Measurements from ENCODE around the gene AUTS2.

Gene AUTS2

DNA sequence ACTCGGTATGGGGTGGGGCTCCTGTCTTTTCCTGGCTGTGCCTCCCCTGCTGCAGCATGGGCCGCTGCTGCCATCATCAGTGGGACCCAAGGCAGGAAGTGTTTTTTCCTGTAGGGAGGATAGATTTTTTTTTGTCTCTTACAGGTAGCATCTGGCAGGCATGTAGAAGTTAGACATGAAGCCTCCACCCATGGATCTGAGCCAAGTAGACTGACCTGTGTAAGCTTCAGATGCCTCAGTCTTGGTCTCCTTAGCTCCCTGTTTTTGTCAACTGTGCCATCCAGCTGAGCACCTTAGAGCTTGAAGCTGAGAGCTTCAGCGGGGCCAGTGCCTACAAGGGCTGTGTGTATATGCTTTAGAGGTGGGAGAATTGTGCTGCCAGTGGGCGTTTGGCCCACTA, 93.5 kb downstream of the AUTS2 start:
- H3K4me3 ChIP-seq (ENCODE audit: low read length): no peak overlapping the region
- no peaks in the 10 kb centered on the region for H3K27me3 ChIP-seq (ENCODE audit: insufficient read depth, low read length)
- peaks cover 9% of the 10 kb centered on the region for H3K4me1 ChIP-seq (ENCODE audit: insufficient read depth, low read length)
- no peak overlapping the region for H3K9ac ChIP-seq (ENCODE audit: low read depth, low read length)
- no peaks in the 10 kb centered on the region for H3K9me3 ChIP-seq (ENCODE audit: insufficient read depth, low read depth, low read length)
- 94% methylated on average over 4 of the region's 4 CpGs for WGBS
- H3K27ac ChIP-seq (ENCODE audit: low read depth, low read length): no peak overlapping the region
- no peaks in the 10 kb centered on the region for H3K36me3 ChIP-seq (ENCODE audit: insufficient read depth, low read length)

GRCh38 chr7:69692611-69693010, 94.3 kb downstream of the AUTS2 start:
- Histone ChIP-seq H3K27me3 (ENCODE audit: insufficient read depth, low read length) (no peaks in the 10 kb centered on the region), H3K9me3 (ENCODE audit: insufficient read depth, low read depth, low read length) (no peaks in the 10 kb centered on the region), H3K9ac (ENCODE audit: low read depth, low read length) (no peak overlapping the region), H3K27ac (ENCODE audit: low read depth, low read length) (no peak overlapping the region), H3K4me1 (ENCODE audit: insufficient read depth, low read length) (peaks cover 9% of the 10 kb centered on the region), H3K36me3 (ENCODE audit: insufficient read depth, low read length) (no peaks in the 10 kb centered on the region), H3K4me3 (ENCODE audit: low read length) (no peak overlapping the region)
- 88% methylated on average over 3 of the region's 3 CpGs for WGBS

- WGBS: 97% methylated on average over 1 of the region's 1 CpG
- Histone ChIP-seq H3K4me1 (ENCODE audit: insufficient read depth, low read length) (peaks cover 9% of the 10 kb centered on the region), H3K36me3 (ENCODE audit: insufficient read depth, low read length) (no peaks in the 10 kb centered on the region), H3K9me3 (ENCODE audit: insufficient read depth, low read depth, low read length) (no peaks in the 10 kb centered on the region), H3K9ac (ENCODE audit: low read depth, low read length) (no peak overlapping the region), H3K27ac (ENCODE audit: low read depth, low read length) (no peak overlapping the region), H3K4me3 (ENCODE audit: low read length) (no peak overlapping the region), H3K27me3 (ENCODE audit: insufficient read depth, low read length) (no peaks in the 10 kb centered on the region)
Observed at GRCh38 chr7:69693042-69693441, 94.8 kb downstream of the AUTS2 start.

GRCh38 chr7:69696054-69696591, 97.8 kb downstream of the AUTS2 start:
- Histone ChIP-seq H3K9ac (ENCODE audit: low read depth, low read length) (no peak overlapping the region), H3K27ac (ENCODE audit: low read depth, low read length) (no peak overlapping the region), H3K4me3 (ENCODE audit: low read length) (no peak overlapping the region), H3K36me3 (ENCODE audit: insufficient read depth, low read length) (no peaks in the 10 kb centered on the region), H3K27me3 (ENCODE audit: insufficient read depth, low read length) (no peaks in the 10 kb centered on the region), H3K9me3 (ENCODE audit: insufficient read depth, low read depth, low read length) (no peaks in the 10 kb centered on the region), H3K4me1 (ENCODE audit: insufficient read depth, low read length) (peaks cover 9% of the 10 kb centered on the region)
- WGBS: 67% methylated on average over 7 of the region's 7 CpGs

GRCh38 chr7:69696686-69697685, 98.7 kb downstream of the AUTS2 start:
- H3K9ac ChIP-seq (ENCODE audit: low read depth, low read length): no peak overlapping the region
- no peaks in the 10 kb centered on the region for H3K9me3 ChIP-seq (ENCODE audit: insufficient read depth, low read depth, low read length)
- no peaks in the 10 kb centered on the region for H3K27me3 ChIP-seq (ENCODE audit: insufficient read depth, low read length)
- H3K27ac ChIP-seq (ENCODE audit: low read depth, low read length): no peak overlapping the region
- no peak overlapping the region for H3K4me3 ChIP-seq (ENCODE audit: low read length)
- peaks cover 9% of the 10 kb centered on the region for H3K4me1 ChIP-seq (ENCODE audit: insufficient read depth, low read length)
- 70% methylated on average over 5 of the region's 5 CpGs for WGBS
- no peaks in the 10 kb centered on the region for H3K36me3 ChIP-seq (ENCODE audit: insufficient read depth, low read length)

DNA sequence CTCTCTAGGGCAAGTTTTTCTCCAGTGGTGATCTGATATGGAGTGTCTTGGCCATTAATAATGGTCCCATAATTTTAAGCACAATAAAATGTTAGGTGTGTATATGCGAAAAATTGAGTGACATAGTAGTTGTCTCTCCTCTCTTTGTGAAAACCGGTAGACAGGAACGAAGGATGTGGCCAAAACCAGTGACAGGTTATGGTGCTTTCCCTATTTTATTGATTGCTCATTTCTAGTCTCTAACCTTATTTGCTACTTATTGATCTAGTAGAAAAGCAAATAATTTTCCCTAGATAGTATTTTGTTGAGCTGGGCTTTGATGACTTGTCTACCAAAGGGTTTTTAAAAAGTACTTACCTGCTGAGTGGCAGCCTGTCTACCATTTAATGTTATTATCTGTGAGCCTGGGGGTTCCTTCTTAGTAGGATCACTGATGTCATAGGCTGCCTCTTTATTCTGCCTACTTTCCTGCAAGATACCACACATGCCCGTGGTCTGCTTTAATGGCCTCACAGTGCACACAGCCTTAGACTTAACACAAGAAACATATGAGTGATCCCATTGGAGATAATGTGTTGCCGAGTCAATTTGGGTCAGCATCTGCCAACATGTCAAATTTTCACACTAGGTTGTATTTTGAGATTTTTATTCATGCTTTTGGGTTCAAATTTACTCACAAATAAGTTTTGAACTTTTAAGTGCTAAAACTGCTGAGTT, 100.0 kb downstream of the AUTS2 start:
- H3K4me1 ChIP-seq (ENCODE audit: insufficient read depth, low read length): peaks cover 9% of the 10 kb centered on the region

GRCh38 chr7:69699931-69700330, 101.7 kb downstream of the AUTS2 start:
- Histone ChIP-seq H3K4me1 (ENCODE audit: insufficient read depth, low read length) (peaks cover 9% of the 10 kb centered on the region), H3K9me3 (ENCODE audit: insufficient read depth, low read depth, low read length) (no peaks in the 10 kb centered on the region), H3K27ac (ENCODE audit: low read depth, low read length) (no peak overlapping the region), H3K9ac (ENCODE audit: low read depth, low read length) (no peak overlapping the region), H3K4me3 (ENCODE audit: low read length) (no peak overlapping the region), H3K27me3 (ENCODE audit: insufficient read depth, low read length) (no peaks in the 10 kb centered on the region), H3K36me3 (ENCODE audit: insufficient read depth, low read length) (no peaks in the 10 kb centered on the region)
- WGBS: 98% methylated on average over 2 of the region's 2 CpGs

More for the DNA sequence above, 100.0 kb downstream of the AUTS2 start:
- Histone ChIP-seq H3K9me3 (ENCODE audit: insufficient read depth, low read depth, low read length) (no peaks in the 10 kb centered on the region), H3K9ac (ENCODE audit: low read depth, low read length) (no peak overlapping the region), H3K4me3 (ENCODE audit: low read length) (no peak overlapping the region), H3K27ac (ENCODE audit: low read depth, low read length) (no peak overlapping the region), H3K36me3 (ENCODE audit: insufficient read depth, low read length) (no peaks in the 10 kb centered on the region), H3K27me3 (ENCODE audit: insufficient read depth, low read length) (no peaks in the 10 kb centered on the region)
- 93% methylated on average over 5 of the region's 5 CpGs for WGBS

GRCh38 chr7:69700331-69700730, 102.1 kb downstream of the AUTS2 start:
- no peaks in the 10 kb centered on the region for H3K27me3 ChIP-seq (ENCODE audit: insufficient read depth, low read length)
- WGBS: 89% methylated on average over 3 of the region's 3 CpGs
- H3K27ac ChIP-seq (ENCODE audit: low read depth, low read length): no peak overlapping the region
- H3K9ac ChIP-seq (ENCODE audit: low read depth, low read length): no peak overlapping the region
- no peak overlapping the region for H3K4me3 ChIP-seq (ENCODE audit: low read length)
- no peaks in the 10 kb centered on the region for H3K9me3 ChIP-seq (ENCODE audit: insufficient read depth, low read depth, low read length)
- H3K4me1 ChIP-seq (ENCODE audit: insufficient read depth, low read length): peaks cover 9% of the 10 kb centered on the region
- H3K36me3 ChIP-seq (ENCODE audit: insufficient read depth, low read length): no peaks in the 10 kb centered on the region

- no peak overlapping the region for H3K9ac ChIP-seq (ENCODE audit: low read depth, low read length)
- H3K27ac ChIP-seq (ENCODE audit: low read depth, low read length): no peak overlapping the region
- H3K9me3 ChIP-seq (ENCODE audit: insufficient read depth, low read depth, low read length): no peaks in the 10 kb centered on the region
- no peak overlapping the region for H3K4me3 ChIP-seq (ENCODE audit: low read length)
- H3K27me3 ChIP-seq (ENCODE audit: insufficient read depth, low read length): no peaks in the 10 kb centered on the region
- H3K36me3 ChIP-seq (ENCODE audit: insufficient read depth, low read length): no peaks in the 10 kb centered on the region
- peaks cover 8% of the 10 kb centered on the region for H3K4me1 ChIP-seq (ENCODE audit: insufficient read depth, low read length)
- 87% methylated on average over 5 of the region's 5 CpGs for WGBS
Observed at GRCh38 chr7:69701288-69701687, 103.0 kb downstream of the AUTS2 start.

DNA sequence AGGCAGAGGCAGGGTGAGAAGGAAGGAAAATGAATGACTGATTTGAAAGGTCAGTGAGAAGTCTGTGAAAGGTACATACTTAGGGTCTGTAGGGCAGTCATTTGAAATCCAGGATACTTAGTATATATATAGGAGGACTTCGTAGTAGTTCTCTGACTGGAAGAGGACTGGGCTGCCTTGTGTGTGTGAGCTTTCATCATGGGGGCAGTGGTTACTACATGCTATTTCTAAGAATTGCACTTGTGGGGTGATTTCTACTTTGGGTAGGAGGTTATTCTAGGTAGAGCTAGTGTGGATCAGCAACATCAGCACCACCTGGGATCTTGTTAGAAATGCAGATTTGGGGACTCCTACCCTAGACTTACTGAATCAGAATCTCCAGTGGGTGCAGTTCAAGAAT, 104.1 kb downstream of the AUTS2 start:
- H3K36me3 ChIP-seq (ENCODE audit: insufficient read depth, low read length): no peaks in the 10 kb centered on the region
- 91% methylated on average over 1 of the region's 1 CpG for WGBS
- no peak overlapping the region for H3K4me3 ChIP-seq (ENCODE audit: low read length)
- H3K9me3 ChIP-seq (ENCODE audit: insufficient read depth, low read depth, low read length): no peaks in the 10 kb centered on the region
- H3K27ac ChIP-seq (ENCODE audit: low read depth, low read length): no peak overlapping the region
- H3K27me3 ChIP-seq (ENCODE audit: insufficient read depth, low read length): no peaks in the 10 kb centered on the region
- no peak overlapping the region for H3K9ac ChIP-seq (ENCODE audit: low read depth, low read length)
- peaks cover 13% of the 10 kb centered on the region for H3K4me1 ChIP-seq (ENCODE audit: insufficient read depth, low read length)

DNA sequence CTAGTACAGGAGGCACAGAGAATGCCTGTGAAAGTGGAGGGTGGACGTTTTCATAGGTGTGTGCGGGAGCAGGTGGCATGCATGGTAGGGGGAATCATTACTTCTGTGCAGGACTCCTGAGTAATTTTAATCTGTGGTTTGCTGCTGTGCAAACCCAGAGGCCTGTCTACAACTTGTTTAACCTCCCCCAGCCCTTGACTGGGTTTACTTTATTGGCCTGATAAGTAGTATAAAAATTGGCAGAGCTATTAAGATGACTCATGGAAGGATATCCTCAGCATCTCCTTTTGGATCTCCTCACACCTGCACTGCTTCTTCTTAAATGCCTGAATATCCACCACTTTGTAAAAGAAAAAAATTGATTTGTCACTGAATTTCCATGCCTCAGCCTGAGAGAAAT, 104.8 kb downstream of the AUTS2 start:
- no peak overlapping the region for H3K27ac ChIP-seq (ENCODE audit: low read depth, low read length)

More for the DNA sequence above, 104.8 kb downstream of the AUTS2 start:
- Histone ChIP-seq H3K36me3 (ENCODE audit: insufficient read depth, low read length) (no peaks in the 10 kb centered on the region), H3K27me3 (ENCODE audit: insufficient read depth, low read length) (no peaks in the 10 kb centered on the region), H3K4me3 (ENCODE audit: low read length) (no peak overlapping the region), H3K4me1 (ENCODE audit: insufficient read depth, low read length) (peaks cover 13% of the 10 kb centered on the region), H3K9ac (ENCODE audit: low read depth, low read length) (no peak overlapping the region), H3K9me3 (ENCODE audit: insufficient read depth, low read depth, low read length) (no peaks in the 10 kb centered on the region)
- WGBS: 38% methylated on average over 2 of the region's 2 CpGs
